Measurements from ENCODE around the gene CCSAP. TPM values are rescaled to one million over a fixed set of nuclear protein-coding genes. Genes with fewer than 3 reads are reported as not detected.

Gene CCSAP
- total RNA-seq, 1 experiment from 2014 or later = 8.6 TPM

DNA sequence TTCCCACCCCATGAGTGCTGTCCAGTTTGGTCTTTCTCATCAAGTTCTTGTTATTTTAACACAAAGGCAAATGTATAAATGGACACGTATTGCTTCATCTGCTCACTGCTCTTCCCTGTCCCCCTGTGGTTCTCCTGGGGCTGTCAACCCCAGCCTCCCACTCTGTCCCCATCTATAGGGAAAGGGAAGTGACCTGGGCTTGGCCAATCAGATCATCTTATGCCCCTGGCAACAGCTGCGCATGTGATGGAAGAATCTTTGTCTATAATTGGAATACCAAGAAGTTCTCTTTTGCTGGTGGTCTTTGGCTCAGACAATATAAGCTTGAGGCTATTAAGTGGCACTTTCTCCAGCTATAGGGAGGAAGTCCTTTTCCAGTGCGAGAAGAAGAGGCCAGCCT, 4.7 kb upstream of the CCSAP start (continued):
- TF ChIP-seq, protein P1, sequence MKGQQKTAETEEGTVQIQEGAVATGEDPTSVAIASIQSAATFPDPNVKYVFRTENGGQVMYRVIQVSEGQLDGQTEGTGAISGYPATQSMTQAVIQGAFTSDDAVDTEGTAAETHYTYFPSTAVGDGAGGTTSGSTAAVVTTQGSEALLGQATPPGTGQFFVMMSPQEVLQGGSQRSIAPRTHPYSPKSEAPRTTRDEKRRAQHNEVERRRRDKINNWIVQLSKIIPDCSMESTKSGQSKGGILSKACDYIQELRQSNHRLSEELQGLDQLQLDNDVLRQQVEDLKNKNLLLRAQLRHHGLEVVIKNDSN (CRISPR knock-in tag; IDR thresholded peaks at IDR 0.05) = no peak
- TF ChIP-seq, protein P2, sequence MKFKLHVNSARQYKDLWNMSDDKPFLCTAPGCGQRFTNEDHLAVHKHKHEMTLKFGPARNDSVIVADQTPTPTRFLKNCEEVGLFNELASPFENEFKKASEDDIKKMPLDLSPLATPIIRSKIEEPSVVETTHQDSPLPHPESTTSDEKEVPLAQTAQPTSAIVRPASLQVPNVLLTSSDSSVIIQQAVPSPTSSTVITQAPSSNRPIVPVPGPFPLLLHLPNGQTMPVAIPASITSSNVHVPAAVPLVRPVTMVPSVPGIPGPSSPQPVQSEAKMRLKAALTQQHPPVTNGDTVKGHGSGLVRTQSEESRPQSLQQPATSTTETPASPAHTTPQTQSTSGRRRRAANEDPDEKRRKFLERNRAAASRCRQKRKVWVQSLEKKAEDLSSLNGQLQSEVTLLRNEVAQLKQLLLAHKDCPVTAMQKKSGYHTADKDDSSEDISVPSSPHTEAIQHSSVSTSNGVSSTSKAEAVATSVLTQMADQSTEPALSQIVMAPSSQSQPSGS (CRISPR knock-in tag; IDR thresholded peaks at IDR 0.05; ENCODE audit: borderline replicate concordance, low read depth) = no peak
- no peak for TF ChIP-seq HMGA2 (CRISPR knock-in tag; IDR thresholded peaks at IDR 0.05)
- TF ChIP-seq GABPB1 (CRISPR knock-in tag; IDR thresholded peaks at IDR 0.05) = no peak
- no peak for TF ChIP-seq ESRRA (CRISPR knock-in tag; IDR thresholded peaks at IDR 0.05; ENCODE audit: borderline replicate concordance)
- no peak for TF ChIP-seq ETV6 (CRISPR knock-in tag; IDR thresholded peaks at IDR 0.05)

DNA sequence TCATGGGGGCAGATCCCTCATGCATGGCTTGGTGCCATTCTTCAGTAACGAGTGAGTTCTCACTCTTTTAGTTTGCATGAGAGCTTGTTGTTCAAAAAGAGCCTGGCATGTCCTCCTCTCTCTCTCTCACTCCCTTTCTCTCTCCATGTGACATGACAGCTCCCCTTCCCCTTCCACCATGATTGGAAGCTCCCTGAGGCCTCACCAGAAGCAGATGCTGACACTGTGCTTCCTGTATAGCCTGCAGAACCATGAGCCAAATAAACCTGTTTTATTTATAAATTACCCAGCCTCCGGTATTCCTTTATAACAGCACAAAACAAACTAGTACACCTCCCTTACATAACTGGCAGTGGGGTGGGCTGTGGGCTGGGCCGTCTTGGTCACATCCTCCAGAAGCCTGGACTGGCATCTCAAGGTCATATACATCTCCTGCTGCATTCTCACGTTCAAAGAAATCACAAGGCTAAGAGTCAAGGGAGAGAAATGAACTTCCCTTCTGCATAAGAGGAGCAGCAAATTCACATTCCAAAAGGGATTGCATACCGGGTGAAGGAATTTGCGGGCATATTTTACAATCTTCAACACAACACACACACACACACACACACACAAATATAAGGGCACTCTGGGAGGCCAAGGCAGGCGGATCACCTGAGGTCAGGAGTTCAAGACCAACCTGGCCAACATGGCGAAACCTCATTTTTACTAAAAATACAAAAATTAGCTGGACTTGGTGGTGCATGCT, 2.3 kb upstream of the CCSAP start:
- ATAC-seq (no peak), DNase-seq (ENCODE audit: low spot score) (no peak)
- ChIA-PET CTCF (no interaction called here), POLR2A (no interaction called here)
- no peak overlapping the region for H3K27ac Mint-ChIP-seq
- peaks cover 18% of the 10 kb centered on the region for H3K4me1 Mint-ChIP-seq
- no peak for TF ChIP-seq CBFB (CRISPR knock-in tag; IDR thresholded peaks at IDR 0.05; ENCODE audit: low read depth)
- TF ChIP-seq ZBTB21 (CRISPR knock-in tag; IDR thresholded peaks at IDR 0.05; ENCODE audit: borderline replicate concordance) = no peak
- TF ChIP-seq KAT7 (CRISPR knock-in tag; IDR thresholded peaks at IDR 0.05; ENCODE audit: borderline replicate concordance) = no peak
- no peak for TF ChIP-seq ZNF263 (CRISPR knock-in tag; IDR thresholded peaks at IDR 0.05; ENCODE audit: low read depth)
- no peak for TF ChIP-seq ZNF219 (CRISPR knock-in tag; IDR thresholded peaks at IDR 0.05; ENCODE audit: borderline replicate concordance)
- TF ChIP-seq TEAD1 (CRISPR knock-in tag; IDR thresholded peaks at IDR 0.05) = no peak
- no peak for TF ChIP-seq FOXP1 (CRISPR knock-in tag; IDR thresholded peaks at IDR 0.05; ENCODE audit: borderline replicate concordance)
- TF ChIP-seq, protein P3, sequence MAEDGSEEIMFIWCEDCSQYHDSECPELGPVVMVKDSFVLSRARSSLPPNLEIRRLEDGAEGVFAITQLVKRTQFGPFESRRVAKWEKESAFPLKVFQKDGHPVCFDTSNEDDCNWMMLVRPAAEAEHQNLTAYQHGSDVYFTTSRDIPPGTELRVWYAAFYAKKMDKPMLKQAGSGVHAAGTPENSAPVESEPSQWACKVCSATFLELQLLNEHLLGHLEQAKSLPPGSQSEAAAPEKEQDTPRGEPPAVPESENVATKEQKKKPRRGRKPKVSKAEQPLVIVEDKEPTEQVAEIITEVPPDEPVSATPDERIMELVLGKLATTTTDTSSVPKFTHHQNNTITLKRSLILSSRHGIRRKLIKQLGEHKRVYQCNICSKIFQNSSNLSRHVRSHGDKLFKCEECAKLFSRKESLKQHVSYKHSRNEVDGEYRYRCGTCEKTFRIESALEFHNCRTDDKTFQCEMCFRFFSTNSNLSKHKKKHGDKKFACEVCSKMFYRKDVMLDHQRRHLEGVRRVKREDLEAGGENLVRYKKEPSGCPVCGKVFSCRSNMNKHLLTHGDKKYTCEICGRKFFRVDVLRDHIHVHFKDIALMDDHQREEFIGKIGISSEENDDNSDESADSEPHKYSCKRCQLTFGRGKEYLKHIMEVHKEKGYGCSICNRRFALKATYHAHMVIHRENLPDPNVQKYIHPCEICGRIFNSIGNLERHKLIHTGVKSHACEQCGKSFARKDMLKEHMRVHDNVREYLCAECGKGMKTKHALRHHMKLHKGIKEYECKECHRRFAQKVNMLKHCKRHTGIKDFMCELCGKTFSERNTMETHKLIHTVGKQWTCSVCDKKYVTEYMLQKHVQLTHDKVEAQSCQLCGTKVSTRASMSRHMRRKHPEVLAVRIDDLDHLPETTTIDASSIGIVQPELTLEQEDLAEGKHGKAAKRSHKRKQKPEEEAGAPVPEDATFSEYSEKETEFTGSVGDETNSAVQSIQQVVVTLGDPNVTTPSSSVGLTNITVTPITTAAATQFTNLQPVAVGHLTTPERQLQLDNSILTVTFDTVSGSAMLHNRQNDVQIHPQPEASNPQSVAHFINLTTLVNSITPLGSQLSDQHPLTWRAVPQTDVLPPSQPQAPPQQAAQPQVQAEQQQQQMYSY (CRISPR knock-in tag; IDR thresholded peaks at IDR 0.05) = no peak
- no peak for TF ChIP-seq SP1 (CRISPR knock-in tag; conservative IDR thresholded peaks at IDR 0.05)
- no peak for TF ChIP-seq NR3C1 (CRISPR knock-in tag; conservative IDR thresholded peaks at IDR 0.05; ENCODE audit: low read depth)
- no peak for TF ChIP-seq ETV6 (CRISPR knock-in tag; IDR thresholded peaks at IDR 0.05)
- no peak for TF ChIP-seq ZNF232 (CRISPR knock-in tag; IDR thresholded peaks at IDR 0.05)
- TF ChIP-seq TCF7 (CRISPR knock-in tag; IDR thresholded peaks at IDR 0.05; ENCODE audit: low read depth) = no peak
- TF ChIP-seq, protein P4, sequence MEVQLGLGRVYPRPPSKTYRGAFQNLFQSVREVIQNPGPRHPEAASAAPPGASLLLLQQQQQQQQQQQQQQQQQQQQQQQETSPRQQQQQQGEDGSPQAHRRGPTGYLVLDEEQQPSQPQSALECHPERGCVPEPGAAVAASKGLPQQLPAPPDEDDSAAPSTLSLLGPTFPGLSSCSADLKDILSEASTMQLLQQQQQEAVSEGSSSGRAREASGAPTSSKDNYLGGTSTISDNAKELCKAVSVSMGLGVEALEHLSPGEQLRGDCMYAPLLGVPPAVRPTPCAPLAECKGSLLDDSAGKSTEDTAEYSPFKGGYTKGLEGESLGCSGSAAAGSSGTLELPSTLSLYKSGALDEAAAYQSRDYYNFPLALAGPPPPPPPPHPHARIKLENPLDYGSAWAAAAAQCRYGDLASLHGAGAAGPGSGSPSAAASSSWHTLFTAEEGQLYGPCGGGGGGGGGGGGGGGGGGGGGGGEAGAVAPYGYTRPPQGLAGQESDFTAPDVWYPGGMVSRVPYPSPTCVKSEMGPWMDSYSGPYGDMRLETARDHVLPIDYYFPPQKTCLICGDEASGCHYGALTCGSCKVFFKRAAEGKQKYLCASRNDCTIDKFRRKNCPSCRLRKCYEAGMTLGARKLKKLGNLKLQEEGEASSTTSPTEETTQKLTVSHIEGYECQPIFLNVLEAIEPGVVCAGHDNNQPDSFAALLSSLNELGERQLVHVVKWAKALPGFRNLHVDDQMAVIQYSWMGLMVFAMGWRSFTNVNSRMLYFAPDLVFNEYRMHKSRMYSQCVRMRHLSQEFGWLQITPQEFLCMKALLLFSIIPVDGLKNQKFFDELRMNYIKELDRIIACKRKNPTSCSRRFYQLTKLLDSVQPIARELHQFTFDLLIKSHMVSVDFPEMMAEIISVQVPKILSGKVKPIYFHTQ (CRISPR knock-in tag; IDR thresholded peaks at IDR 0.05) = no peak
- TF ChIP-seq, protein P5, sequence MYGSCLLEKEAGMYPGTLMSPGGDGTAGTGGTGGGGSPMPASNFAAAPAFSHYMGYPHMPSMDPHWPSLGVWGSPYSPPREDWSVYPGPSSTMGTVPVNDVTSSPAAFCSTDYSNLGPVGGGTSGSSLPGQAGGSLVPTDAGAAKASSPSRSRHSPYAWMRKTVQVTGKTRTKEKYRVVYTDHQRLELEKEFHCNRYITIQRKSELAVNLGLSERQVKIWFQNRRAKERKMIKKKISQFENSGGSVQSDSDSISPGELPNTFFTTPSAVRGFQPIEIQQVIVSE (CRISPR knock-in tag; IDR thresholded peaks at IDR 0.05; ENCODE audit: borderline replicate concordance) = no peak
- H3K27me3 Mint-ChIP-seq (ENCODE audit: low read depth) = peaks cover 51% of the 10 kb centered on the region
- peaks cover 2% of the 10 kb centered on the region; the same call in 1 of the 2 replicates for H3K36me3 Mint-ChIP-seq
- no peak overlapping the region for H3K4me3 Mint-ChIP-seq
- peaks cover 9% of the 10 kb centered on the region for H3K9me3 Mint-ChIP-seq
